Measurements from ENCODE around the gene NPIPB8.
"Not testable (repeated sequence)": the region's sequence is repeated elsewhere in the genome, so short reads cannot be mapped to it uniquely, and the experiment has no call there.

DNA sequence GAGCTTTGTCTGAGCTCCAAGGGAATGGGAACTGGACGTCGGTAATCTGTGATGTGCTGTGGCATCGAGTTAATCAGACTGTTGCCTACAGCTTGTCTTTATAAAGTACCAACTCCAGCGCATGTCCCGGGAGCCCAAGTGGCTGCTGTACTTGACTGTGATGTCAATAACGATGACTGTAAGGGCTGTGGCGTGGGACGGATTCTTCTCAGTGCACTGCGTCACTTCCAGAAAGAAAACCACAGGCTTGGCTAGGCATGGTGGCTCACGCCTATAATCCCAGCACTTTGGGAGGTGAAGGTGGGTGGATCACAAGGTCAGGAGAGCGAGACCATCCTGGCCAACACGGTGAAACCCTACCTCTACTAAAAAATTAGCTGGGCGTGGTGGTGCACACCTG is 51.6 kb downstream of the NPIPB8 start:
- TF ChIP-seq, protein P1, sequence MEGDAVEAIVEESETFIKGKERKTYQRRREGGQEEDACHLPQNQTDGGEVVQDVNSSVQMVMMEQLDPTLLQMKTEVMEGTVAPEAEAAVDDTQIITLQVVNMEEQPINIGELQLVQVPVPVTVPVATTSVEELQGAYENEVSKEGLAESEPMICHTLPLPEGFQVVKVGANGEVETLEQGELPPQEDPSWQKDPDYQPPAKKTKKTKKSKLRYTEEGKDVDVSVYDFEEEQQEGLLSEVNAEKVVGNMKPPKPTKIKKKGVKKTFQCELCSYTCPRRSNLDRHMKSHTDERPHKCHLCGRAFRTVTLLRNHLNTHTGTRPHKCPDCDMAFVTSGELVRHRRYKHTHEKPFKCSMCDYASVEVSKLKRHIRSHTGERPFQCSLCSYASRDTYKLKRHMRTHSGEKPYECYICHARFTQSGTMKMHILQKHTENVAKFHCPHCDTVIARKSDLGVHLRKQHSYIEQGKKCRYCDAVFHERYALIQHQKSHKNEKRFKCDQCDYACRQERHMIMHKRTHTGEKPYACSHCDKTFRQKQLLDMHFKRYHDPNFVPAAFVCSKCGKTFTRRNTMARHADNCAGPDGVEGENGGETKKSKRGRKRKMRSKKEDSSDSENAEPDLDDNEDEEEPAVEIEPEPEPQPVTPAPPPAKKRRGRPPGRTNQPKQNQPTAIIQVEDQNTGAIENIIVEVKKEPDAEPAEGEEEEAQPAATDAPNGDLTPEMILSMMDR (IDR thresholded peaks at IDR 0.05) = not testable (repeated sequence)
- TF ChIP-seq POLR2A (IDR thresholded peaks at IDR 0.05) = not testable (repeated sequence)

All from ovary (tissue), 3 donors.